Upper lobe of left lung (tissue), 6 donors: Measurements from ENCODE around the gene UVSSA. TPM values are rescaled to one million over a fixed set of nuclear protein-coding genes. Genes with fewer than 3 reads are reported as not detected.

ENCODE experiments used
- ATAC-seq, 2 donors: fragments of 200-7000 bp; cut with Tn5 transposase; one replicate each; pipeline ENCODE4 v1.9.1; 2022; ENCODE audit warnings: mild to moderate bottlenecking in 2 of 2, moderate library complexity in 2 of 2; ENCODE audit not compliant: low FRiP score in 2 of 2
- DNase-seq, 2 donors: peaks; one replicate each; pipeline ENCODE4 v3.0.0-alpha.2; 2019 to 2020
- H3K27ac ChIP-seq, 4 donors: fragments of 200-600 bp; sonication (generic); one replicate each; pipeline ENCODE4 v1.5.1; 2016 to 2019
- H3K27me3 ChIP-seq, 4 donors: fragments of 200-600 bp; sonication (generic); one replicate each; pipeline ENCODE4 v1.5.1; 2017 to 2019
- H3K36me3 ChIP-seq, 4 donors: fragments of 200-600 bp; sonication (generic); one replicate each; pipeline ENCODE4 v1.5.1; 2016 to 2019
- H3K4me1 ChIP-seq, 4 donors: fragments of 200-600 bp; sonication (generic); one replicate each; pipeline ENCODE4 v1.5.1; 2018 to 2019
- H3K4me3 ChIP-seq, 4 donors: fragments of 200-600 bp; sonication (generic); one replicate each; pipeline ENCODE4 v1.5.1; 2017 to 2019; ENCODE audit warnings: mild to moderate bottlenecking in 2 of 4, moderate library complexity in 1 of 4
- H3K9me3 ChIP-seq, 4 donors: fragments of 200-600 bp; sonication (generic); one replicate each; pipeline ENCODE4 v1.5.1; 2018 to 2019
- CTCF ChIP-seq, 6 experiments: fragments of 450-650 bp in 4 of 6; fragments of 200-600 bp in 2 of 6; sonication (generic) in 2 of 6; IDR thresholded peaks; one replicate each; pipeline ENCODE4 v1.5.1; 2016 to 2019; ENCODE audit warnings: antibody characterized with exemption in 6 of 6
- EP300 ChIP-seq, 4 donors: sonication (generic); formaldehyde crosslinking; IDR thresholded peaks; one replicate each; pipeline ENCODE4 v1.5.1; 2017; ENCODE audit warnings: antibody characterized with exemption in 4 of 4, control low read depth in 2 of 4
- POLR2A ChIP-seq, 4 donors: fragments of 450-650 bp; IDR thresholded peaks; one replicate each; pipeline ENCODE4 v1.5.1; 2016 to 2017; ENCODE audit warnings: antibody characterized with exemption in 4 of 4, mild to moderate bottlenecking in 2 of 4
- POLR2AphosphoS5 ChIP-seq, 2 donors: sonication (generic); formaldehyde crosslinking; IDR thresholded peaks; one replicate each; pipeline ENCODE4 v1.5.1; 2017; ENCODE audit warnings: antibody characterized with exemption in 2 of 2
- WGBS, 2 donors: methylation state at CpG; one replicate each; pipeline ENCODE4 v1.1.5; 2017 to 2018; 5-methylcytosine and 5-hydroxymethylcytosine counted together
- total RNA-seq, 6 donors: library from RNA; depleted of rRNA in 4 of 6; stranded (reverse); fragments of >200 nt in 4 of 6; gene quantifications; one replicate each; pipeline versions ENCODE4 v1.1.0 to v1.2.1, GENCODE V29; 2016 to 2021
- donor health status: DM: no; HTN: no; CAD: no; lungs with moderate emphysema.
- donor health status: DM: no; HTN: yes; CAD: no; lungs with severe emphysema.

UVSSA gene
- total RNA-seq, 6 donors from 2014 or later = 15.2 to 138 (median 46.5) TPM

DNA sequence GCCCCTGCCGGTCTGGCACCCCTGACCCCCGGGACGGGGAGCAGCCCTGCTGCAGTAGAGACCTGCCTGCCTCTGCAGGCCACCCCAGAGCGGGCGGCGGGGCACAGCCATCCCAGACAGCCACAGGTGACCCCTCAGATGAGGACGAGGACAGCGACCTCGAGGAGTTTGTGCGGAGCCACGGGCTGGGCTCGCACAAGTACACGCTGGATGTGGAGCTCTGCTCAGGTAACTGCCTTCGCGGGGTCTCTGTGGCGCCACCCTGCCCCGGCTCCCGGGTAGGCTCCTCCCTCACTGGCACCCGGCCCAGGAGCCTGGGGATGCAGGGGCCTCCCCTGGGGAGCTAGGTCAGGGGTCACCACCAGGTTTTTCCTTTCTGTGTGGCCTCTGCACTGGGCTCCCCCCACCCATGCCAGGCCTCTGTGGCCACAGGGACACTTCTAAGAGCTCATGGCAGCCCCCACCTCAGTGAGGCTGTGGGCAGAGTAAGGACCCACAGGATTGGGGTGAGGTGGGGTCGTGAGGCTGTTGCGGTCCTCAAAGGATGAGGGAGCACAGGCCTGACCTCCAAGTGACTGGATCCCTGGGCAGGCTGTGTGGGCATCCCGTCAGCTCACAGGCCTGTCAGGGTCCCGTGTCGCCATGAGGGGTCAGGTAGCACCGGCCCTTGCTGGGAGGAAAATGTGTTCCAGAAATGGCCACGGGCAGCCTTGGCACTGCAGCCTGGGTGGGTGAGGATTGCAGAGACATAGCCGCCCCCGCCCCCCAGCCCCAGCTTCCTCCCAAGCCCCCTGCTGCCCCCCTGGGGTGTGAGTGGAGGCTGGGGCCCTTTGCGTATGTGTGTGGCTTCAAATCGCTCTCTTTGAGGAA, 6.4 kb downstream of the UVSSA start:
- Histone ChIP-seq H3K27me3 (no peaks in the 10 kb centered on the region), H3K9me3 (no peaks in the 10 kb centered on the region), H3K36me3 (peaks cover 0 to 74% (median 40%) of the 10 kb centered on the region in 4 donors), H3K4me3 (no peak overlapping the region), H3K27ac (no peak overlapping the region), H3K4me1 (peaks cover 12 to 27% (median 19%) of the 10 kb centered on the region in 4 donors)
- TF ChIP-seq POLR2A (IDR thresholded peaks at IDR 0.05) (no peak), EP300 (IDR thresholded peaks at IDR 0.05) (no peak)
- WGBS, 2 donors = 87 to 91% methylated on average over 7 to 29 of the region's 30 CpGs
- DNase-seq (peak in 1 of 2 donors; percentile 82), ATAC-seq (no peak)

DNA sequence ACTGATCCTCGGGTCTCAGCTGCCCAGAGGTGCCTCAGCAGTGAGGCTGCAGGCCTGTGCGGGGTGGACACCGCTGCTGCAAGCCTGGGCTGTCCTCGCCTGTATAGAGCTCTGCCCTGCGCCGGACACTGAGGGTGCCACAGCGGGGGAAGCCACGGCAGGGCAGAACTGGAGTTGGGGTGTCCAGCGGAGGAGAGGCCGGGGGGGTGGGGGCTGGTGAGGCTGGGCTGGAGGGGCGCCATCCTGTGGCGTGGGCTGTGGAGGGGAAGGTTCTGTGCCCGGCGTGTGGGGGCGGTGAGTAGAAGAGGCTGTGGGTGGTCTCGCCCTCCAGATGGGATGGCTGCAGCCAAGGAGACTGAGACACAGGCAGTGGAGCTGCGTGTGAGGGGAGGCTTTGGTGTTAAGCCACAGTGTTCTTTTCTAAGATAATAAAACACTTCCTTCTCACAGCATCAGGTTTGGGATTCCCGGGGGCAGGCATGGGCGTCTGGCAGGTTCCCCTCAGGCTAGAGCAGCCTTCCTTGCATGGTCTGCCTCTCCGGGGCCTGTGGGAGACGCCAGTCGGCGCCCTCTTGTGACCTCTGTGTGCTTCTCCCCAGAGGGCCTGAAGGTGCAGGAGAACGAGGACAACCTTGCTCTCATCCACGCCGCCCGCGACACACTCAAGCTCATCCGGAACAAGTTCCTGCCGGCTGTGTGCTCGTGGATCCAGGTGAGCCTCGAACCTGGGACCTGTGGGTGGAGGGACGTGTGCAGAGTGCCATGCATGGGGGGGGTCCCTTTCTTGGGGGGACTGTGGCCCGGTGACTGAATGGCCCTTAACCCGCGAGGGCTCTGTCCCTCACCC, 7.4 kb downstream of the UVSSA start:
- Histone ChIP-seq H3K9me3 (no peaks in the 10 kb centered on the region), H3K4me1 (peaks cover 3 to 18% (median 10%) of the 10 kb centered on the region in 4 donors), H3K36me3 (peaks cover 0 to 80% (median 42%) of the 10 kb centered on the region in 4 donors), H3K4me3 (no peak overlapping the region), H3K27ac (no peak overlapping the region), H3K27me3 (no peaks in the 10 kb centered on the region)
- peak in 1 of 2 donors; percentile 66 for DNase-seq
- 94% methylated on average over 26 to 36 of the region's 36 CpGs for WGBS, 2 donors
- TF ChIP-seq CTCF (IDR thresholded peaks at IDR 0.05) = no peak
- TF ChIP-seq EP300 (IDR thresholded peaks at IDR 0.05) = no peak
- TF ChIP-seq POLR2AphosphoS5 (IDR thresholded peaks at IDR 0.05) = no peak
- no peak for TF ChIP-seq POLR2A (IDR thresholded peaks at IDR 0.05)
- no peak for ATAC-seq

DNA sequence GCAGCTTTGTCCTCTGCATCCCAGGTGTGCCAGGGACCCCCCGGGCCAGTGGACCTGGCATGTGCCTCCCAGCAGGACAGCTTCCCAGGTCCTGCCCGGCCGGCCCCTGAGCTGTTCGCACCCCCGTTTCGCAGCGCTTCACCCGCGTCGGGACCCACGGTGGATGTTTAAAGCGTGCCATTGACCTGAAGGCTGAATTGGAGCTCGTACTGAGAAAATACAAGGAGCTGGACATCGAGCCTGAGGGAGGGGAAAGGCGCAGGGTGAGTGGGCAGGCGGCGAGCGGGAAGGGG, 7.9 kb downstream of the UVSSA start:
- no peaks in the 10 kb centered on the region for H3K9me3 ChIP-seq
- no peaks in the 10 kb centered on the region for H3K27me3 ChIP-seq
- H3K4me3 ChIP-seq = no peak overlapping the region
- 92 to 94% methylated on average over 17 to 18 of the region's 18 CpGs for WGBS, 2 donors
- peak in 1 of 2 donors; percentile 77 for DNase-seq
- no peak overlapping the region for H3K27ac ChIP-seq
- TF ChIP-seq POLR2A (IDR thresholded peaks at IDR 0.05) (no peak), CTCF (IDR thresholded peaks at IDR 0.05) (no peak), EP300 (IDR thresholded peaks at IDR 0.05) (no peak), POLR2AphosphoS5 (IDR thresholded peaks at IDR 0.05) (no peak)
- no peak for ATAC-seq
- peaks cover 0 to 12% (median 7%) of the 10 kb centered on the region in 4 donors for H3K4me1 ChIP-seq
- peaks cover 0 to 80% (median 38%) of the 10 kb centered on the region in 4 donors for H3K36me3 ChIP-seq

- ATAC-seq (no peak), DNase-seq (peak in 1 of 2 donors; percentile 58)
- no peak for TF ChIP-seq POLR2A (IDR thresholded peaks at IDR 0.05)
- no peak for TF ChIP-seq CTCF (IDR thresholded peaks at IDR 0.05)
- TF ChIP-seq POLR2AphosphoS5 (IDR thresholded peaks at IDR 0.05) = no peak
- TF ChIP-seq EP300 (IDR thresholded peaks at IDR 0.05) = no peak
- peaks cover 0 to 10% (median 6%) of the 10 kb centered on the region in 4 donors for H3K4me1 ChIP-seq
- peaks cover 0 to 80% (median 38%) of the 10 kb centered on the region in 4 donors for H3K36me3 ChIP-seq
- no peaks in the 10 kb centered on the region for H3K9me3 ChIP-seq
- no peak overlapping the region for H3K27ac ChIP-seq
- no peaks in the 10 kb centered on the region for H3K27me3 ChIP-seq
- 89 to 92% methylated on average over 10 to 14 of the region's 14 CpGs for WGBS, 2 donors
- H3K4me3 ChIP-seq = no peak overlapping the region
Measured at GRCh38 chr4:1355378-1355777, 8.4 kb downstream of the UVSSA start.
